HG03066 (cell line): ENCODE results near the gene IRGM.
A peak's percentile ranks its signal among the peaks of the same experiment; 100 is the strongest.
"Not testable (repeated sequence)": the region's sequence is repeated elsewhere in the genome, so short reads cannot be mapped to it uniquely, and the experiment has no call there.

ENCODE experiments used
- ATAC-seq: cut with Tn5 transposase; IDR thresholded peaks from one replicate; pipeline ENCODE4 v1.9.1; 2021; ENCODE audit warnings: low read depth; ENCODE audit not compliant: unreplicated experiment

Gene IRGM, protein sequence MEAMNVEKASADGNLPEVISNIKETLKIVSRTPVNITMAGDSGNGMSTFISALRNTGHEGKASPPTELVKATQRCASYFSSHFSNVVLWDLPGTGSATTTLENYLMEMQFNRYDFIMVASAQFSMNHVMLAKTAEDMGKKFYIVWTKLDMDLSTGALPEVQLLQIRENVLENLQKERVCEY

DNA sequence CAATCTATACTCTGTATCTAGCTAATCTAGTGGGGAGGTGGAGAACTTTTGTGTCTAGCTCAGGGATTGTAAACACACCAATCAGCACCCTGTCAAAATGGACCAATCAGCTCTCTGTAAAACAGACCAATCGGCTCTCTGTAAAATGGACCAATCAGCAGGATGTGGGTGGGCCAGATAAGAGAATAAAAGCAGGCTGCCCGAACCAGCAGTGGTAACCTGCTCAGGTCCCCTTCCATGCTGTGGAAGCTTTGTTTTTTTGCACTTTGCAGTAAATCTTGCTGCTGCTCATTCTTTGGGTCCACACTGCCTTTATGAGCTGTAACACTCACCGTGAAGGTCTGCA is at the start of gene IRGM:
Gene IRGM (plus strand): TSS at position 214 of the 346 bp plus-strand sequence. CDS start 1,603 bp downstream, outside the sequence.
- not testable (repeated sequence) for ATAC-seq

DNA sequence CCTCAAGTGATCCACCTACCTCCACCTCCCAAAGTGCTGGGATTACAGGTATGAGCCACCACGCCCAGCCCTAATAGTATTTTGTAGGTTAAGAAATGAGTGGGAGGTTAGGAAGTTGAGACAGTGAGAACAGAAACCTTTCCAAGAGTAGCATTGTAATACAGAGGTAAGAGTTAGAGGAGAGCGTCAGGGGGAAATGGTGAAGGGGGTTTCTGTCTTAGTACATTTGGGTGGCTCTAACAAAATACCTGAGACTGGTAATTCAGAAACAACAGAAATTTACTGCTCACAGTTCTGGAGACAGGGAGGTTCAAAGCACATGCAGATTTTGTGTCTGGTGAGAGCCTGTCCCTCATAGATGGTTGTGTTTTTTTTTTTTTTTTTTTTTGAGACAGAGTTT is 48.9 kb upstream of the IRGM start:
- no peak for ATAC-seq

DNA sequence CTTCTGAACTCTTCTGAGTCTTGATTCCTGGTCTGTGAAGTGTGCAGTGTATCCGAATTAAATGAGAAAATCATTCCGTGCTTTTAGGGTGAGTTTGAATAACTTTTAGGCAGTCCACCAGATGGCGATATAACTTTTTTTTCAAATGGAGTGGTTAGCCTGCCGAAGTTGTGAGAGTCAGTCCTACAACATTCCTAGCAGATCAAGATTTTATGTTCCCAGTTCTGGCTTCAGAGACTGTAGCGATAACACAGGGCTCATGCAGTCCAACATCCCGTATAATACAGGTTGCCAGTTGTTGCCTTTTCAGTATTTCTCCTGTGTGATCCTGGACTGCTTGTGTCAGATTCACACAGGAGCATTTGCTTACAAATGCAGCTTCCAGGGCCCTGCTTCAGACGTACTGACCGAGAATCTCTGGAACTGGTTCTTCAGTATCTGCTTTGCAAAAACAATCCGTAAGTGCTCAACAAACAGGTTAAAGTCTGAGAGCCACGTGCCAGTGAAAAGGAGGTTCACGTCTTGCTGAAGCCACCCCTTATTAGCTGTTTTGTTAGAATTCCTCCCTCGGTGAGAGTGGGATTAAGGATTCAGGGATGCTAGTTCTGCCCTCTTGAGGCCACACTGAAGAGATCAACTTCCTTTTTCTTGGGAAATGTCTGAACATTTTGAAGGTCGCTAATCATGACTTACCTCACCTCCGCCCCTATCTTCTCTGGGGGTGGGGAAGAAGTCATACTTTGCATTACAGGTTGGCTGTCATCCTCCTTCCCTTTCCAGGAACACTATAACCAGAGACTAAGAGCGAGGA is 45.0 kb upstream of the IRGM start:
- no peak for ATAC-seq

DNA sequence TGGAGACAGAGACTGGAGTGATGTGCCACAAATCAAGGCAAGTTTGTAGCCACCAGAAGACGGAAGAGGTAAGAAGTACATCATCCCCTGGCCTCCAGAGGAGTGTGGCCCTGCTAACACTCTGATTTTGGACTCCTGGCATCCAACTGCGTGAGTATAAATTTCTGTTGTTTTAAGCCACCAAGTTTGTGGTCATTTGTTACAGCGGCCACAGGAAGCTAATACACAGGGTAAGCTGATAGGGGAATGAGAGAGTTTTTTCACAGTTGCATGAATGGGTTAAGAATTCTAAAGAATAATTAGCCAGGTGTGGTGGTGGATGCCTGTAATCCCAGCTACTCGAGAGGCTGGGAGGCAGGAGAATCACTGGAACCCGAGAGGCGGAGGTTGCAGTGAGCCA is 41.9 kb upstream of the IRGM start:
- ATAC-seq, result no peak

DNA sequence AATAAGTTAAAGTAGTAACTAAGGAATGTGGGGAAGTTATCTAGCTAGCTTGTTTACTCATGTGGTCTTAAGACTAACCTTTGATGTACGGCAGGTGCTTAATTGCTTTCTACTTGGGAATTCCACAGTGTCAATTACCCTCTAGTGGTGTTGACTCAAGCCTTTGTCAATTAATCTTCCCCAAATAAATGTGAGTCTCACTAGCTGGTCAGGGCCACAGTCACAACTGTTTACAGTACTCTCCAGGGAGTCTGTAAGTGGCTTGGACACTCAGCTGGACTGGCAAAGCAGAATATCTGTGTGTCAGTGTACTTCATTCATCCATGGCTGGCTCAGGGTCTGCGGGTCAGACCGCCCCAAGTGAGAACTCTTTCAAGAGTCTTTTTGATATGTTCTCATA is 37.0 kb upstream of the IRGM start:
- ATAC-seq, result no peak

DNA sequence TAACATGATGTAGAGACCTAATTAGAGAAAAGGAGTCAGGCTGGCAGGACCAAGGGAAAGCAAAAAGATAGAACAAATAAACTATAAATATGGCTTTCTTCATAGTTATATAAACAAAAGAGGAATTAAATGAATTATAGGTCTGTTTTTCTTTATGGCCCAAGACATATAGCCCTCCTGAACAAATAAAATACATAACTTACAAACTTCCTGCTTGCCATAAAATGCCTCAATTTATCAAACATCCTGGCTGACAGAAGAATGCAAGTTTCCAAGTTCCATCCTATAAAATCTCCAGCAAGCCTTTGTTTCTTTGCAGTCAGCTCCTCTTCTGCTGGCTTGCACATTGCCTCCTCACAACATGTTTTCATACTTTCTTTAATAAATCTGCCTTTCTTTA is 31.3 kb upstream of the IRGM start:
- no peak for ATAC-seq

DNA sequence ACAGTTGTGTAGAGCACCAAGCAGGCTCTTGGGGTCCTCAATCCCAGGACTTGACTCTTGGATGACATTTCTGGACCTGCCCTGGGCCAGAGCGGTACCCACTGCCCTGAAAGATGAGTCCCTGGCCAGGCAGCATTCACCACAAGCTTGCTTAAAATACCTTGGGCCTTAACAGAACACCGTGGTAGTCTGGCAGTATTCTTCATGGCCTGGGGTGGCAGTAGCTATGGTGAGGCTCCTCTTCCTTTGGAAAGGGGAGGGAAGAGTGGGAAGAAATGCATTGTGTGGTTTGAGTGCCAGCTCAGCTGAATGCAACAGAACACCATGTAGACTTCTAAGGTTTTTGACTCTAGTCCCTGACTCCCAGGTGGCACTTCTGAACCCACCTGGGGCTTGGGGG is 29.4 kb upstream of the IRGM start:
- no peak for ATAC-seq

DNA sequence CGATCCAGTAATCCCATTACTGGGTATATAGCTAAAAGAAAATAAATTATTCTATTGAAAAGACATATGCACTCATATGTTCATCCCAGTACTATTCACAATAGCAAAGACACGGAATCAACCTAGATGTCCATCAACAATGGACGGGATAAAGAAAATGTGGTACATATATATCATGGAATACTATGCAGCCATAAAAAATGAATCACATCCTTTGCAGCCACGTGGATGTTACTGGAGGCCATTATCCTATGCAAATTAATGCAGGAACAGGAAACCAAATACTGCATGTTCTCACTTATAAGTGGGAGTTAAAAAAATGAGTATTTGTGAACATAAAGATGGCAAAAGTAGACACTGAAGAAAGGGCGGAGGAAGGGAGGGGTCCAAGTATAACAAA is 16.6 kb upstream of the IRGM start:
- ATAC-seq, result no peak

DNA sequence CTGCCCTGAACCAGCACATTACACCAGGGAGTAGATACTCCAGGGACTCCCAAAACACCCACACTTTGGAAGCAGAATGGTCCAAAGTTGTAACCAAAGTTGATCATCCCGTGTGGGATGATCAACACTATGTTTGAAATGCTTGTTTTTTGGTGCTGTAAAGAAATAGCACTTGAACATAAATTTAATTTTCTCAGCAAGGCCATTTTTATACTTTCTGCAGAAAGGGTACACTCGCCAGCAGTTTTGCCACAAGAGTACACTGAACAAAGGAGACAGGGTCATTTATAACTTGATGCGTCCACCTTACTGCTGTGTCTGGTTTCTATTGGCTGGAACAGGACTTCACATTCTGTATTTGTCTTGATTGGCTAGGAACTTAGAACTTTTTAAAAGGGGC is 14.5 kb upstream of the IRGM start:
- not testable (repeated sequence) for ATAC-seq

DNA sequence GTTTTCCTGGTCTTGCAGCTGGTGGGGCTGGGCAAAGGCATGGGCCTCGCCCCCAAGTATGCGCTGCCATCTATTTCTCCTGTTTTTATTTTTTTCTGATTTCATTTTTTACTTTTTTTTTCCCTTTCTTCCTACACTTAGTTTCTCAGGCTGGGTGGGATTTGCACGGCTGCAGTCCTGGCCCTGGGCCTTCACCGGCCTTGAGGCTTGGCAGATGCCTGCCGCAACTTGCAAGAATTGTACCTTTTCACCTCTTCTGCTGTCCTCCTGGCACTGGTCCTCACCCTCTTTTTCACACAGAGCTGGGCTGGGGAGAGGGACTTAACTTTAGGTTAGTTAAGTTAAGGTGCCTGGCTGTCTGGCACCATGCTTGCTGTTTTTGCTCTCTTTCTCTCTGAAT is 10.3 kb upstream of the IRGM start:
- no peak for ATAC-seq

DNA sequence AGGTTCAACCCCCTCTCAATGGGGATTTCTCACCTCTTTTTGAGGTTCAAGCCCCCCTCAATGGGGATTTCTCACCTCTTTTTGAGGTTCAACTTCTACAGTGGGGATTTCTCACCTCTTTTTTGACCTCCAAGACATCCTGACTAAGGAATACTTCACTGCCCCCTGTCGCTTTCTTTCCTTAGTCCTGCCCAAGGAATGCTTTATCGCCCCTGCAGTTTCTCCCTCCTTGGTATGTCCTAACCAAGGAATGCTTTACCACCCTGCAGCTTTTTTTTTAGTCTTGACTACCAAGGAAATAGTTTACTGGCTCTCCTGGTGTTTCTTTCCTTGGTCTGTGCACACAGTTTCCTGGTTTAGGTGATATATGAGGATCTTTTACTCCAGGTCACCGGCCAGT is 9.6 kb upstream of the IRGM start:
- no peak for ATAC-seq

DNA sequence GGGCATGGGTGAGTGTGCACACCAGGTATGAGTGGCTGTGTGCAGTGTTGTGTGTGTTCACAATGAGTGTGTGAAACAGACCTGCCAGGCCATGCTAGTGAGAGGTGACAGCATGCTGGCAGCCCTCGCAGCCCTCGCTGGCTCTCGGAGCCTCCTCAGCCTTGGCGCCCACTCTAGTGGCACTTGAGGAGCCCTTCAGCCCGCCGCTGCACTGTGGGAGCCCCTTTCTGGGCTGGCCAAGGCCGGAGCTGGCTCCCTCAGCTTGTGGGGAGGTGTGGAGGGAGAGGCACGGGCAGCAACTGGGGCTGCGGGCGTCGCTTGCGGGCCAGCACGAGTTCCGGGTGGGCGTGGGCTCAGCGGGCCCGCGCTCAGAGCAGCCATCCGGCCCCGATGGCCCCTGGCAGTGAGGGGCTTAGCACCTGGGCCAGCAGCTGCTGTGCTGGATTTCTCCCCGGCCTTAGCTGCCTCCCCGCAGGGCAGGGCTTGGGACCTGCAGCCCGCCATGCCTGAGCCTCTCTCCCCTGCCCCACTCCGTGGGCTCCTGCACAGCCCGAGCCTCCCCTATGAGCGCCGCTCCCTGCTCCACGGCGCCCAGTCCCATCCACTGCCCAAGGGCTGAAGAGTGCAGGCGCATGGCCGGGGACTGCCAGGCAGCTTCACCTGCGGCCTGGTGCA is 999 bp upstream of the IRGM start:
- ATAC-seq, result not testable (repeated sequence)

DNA sequence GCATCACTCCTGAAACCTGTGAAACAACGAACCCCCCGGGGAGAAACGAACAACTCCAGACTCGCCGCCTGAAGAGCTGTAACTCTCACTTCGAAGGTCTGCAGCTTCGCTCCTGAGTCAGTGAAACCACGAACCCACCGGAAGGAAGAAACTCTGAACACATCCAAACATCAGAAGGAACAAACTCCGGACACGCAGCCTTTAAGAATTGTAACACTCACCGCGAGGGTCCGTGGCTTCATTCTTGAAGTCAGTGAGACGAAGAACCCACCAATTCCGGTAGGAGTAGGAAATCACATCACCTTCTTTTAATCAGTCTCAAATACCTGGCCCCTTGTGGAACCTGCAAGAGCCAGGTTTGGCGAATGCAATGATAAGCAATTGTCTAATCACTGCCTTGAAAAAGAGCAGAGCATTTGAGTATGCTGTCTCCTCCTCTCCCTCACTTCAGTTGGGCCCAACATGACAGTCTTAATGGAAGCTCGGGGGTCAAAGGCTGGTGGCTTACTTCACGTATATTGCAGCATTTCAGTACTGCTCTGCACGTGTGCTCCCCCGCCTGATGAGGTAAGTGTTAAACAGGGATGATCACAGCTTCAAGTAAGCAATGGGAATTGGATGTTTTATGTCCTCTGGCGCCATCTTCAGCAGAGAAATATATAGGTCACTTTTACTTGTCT is 473 bp downstream of the IRGM start:
- ATAC-seq, result peak; percentile 97

DNA sequence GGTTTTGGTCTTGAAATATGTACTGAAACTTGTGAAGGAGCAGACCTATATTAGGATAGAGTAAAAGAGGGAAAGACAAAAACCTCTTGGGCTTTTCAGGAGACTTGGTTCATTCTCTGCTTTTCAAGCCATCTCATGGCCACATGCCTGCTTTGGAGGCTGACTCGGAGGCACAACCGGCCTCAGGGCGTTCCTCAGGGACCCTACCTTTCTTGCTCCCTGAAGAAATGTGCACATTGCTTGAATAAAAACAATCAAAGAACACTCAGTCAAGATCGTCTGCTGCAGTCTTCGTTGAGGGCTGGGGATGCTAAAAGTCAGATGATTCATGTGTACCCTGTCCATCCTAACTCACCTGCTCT is 994 bp downstream of the IRGM start:
- ATAC-seq, result no peak

DNA sequence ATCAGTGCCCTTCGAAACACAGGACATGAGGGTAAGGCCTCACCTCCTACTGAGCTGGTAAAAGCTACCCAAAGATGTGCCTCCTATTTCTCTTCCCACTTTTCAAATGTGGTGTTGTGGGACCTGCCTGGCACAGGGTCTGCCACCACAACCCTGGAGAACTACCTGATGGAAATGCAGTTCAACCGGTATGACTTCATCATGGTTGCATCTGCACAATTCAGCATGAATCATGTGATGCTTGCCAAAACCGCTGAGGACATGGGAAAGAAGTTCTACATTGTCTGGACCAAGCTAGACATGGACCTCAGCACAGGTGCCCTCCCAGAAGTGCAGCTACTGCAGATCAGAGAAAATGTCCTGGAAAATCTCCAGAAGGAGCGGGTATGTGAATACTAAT is 1.9 kb downstream of the IRGM start:
- ATAC-seq, result no peak

DNA sequence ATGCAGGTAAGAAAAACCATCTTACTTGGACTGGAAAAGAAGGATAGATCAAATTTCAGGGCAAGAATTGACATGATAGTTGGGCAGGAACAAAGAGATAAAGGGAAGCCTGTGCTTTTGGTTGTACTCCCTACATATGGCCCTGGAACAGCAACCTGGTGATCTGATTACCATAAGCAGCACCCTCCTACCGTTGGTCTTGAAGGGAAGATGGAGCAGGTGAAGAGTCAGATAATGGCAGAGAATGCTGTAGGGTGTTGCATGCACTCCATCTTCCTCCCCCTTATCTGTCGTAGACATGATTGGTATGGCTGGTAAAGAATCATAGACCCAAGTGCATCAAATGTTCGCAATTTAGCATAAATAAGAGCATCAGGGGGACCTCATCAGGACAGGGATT is 4.7 kb downstream of the IRGM start:
- ATAC-seq, result no peak

DNA sequence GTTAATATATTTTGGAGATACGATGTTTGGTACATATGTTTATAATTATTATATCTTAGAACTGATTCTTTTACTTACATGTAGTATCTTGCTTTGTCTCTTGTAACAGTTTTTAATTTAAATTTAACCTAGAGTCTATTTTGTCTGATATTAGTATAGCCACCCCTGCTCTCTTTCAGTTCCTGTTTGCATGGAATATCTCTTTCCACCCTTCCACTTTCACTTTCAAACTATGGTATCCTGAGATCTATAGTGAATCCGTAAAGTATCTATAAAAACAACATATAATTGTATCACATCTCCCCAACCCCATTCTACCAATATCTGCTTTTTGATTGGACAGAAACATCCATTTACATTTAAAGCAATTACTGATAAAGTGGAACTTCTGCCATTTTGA is 7.2 kb downstream of the IRGM start:
- no peak for ATAC-seq

DNA sequence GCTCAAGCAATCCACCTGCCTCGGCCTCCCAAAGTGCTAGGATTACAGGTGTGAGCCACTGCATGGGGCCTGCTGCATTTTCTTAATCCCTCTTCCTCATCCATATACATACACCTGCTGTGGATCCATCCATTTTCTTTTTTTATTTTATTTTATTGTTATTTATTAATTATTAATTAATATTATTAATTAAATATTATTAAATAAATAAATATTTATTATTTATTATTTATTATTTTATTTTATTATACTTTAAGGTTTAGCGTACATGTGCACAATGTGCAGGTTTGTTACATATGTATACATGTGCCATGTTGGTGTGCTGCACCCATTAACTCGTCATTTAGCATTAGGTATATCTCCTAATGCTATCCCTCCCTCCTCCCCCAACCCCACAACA is 10.4 kb downstream of the IRGM start:
- not testable (repeated sequence) for ATAC-seq

DNA sequence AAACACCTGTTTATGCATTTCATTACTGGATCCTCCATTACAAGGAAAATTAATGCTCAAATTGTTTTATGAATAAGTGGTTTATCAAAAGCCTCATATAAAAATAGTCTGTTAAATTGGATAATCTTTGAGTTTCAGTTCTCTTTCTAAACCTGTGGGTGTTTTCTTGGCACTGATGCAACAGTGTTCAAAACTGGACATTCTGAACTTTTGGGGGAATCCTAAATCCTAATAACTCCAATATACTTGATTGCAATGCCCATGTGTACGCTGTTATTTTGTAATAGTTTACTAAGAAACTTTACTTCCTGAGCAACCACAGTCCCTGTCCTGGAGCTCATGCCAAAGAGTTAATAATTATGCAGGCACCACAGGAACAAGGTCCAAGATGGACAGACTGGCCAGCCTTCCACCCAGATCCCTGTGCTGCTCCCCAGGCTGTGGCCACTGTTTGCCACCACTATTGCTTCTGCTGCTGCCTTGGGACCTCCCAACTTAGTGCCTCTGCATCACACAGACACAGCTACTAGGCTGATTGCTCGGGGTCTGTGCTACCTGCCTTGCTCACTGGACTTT is 14.0 kb downstream of the IRGM start:
- ATAC-seq, result no peak

DNA sequence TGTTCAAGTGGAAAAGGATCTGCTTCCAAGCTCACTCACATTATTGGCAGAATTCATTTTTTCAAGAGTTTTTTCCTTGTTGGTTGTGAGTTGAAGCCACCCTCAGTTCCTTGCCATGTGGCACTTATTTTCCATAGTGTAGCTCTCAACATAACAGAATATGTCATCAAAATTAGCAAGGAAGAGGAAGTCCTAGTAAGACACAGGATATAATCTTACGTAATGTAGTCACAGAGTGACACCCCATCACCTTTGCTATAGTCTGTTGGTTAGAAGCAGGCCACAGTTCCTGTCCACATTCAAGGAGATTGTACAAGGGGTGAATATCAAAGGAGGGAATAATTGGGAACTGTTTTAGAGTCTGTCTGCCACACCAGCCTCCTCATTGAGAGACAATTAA is 15.7 kb downstream of the IRGM start:
- ATAC-seq, result no peak

DNA sequence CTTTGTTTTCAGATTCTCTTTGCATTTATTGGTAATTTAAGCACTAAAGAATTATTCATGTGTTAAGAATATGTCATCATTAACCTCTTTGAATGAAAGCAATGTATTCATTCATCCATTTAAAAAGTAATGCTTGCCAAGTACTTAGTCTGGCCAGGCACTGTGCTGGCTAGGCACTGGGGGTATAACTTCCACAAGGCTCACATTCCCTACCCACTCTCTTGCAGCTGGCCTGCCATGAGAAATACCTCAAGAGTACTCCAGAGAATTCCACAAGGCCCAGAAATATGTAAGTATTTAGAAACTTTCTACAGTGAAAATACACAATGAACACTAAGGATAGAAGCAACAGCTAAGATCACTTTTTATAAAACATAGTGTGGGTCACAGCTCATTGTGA is 33.0 kb downstream of the IRGM start:
- ATAC-seq, result no peak
